GM12878 (cell line): ENCODE measurements around the gene OLFML2B. TPM values are rescaled to one million over a fixed set of nuclear protein-coding genes. Genes with fewer than 3 reads are reported as not detected.

Source experiments
- ATAC-seq: fragments of 200-7000 bp; cut with Tn5 transposase; 3 replicates; pipeline ENCODE4 v1.9.1; 2020; ENCODE audit warnings: mild to moderate bottlenecking, moderate library complexity
- BruUV-seq: library from RNA; stranded (reverse); fragments of 400-500 nt; replicated peaks from 2 replicates; lab custom pipeline; 2021; lab: Mats Ljungman, UMichigan
- CTCF ChIA-PET: fragments of 300-600 bp; sonication (Branson Sonifier 250); formaldehyde crosslinking; extraction: SDS; loops from one replicate; lab custom pipeline; 2021; ENCODE audit warnings: inconsistent platforms; lab: Yijun Ruan, JAX
- POLR2A ChIA-PET: fragments of 350-600 bp; formaldehyde crosslinking; extraction: SDS; loops from one replicate; lab custom pipeline; 2021; ENCODE audit warnings: inconsistent platforms; lab: Charles Lee
- RAD21 ChIA-PET: fragments of 300-600 bp; sonication (Branson Sonifier 250); formaldehyde crosslinking; loops from one replicate; lab custom pipeline; 2023; ENCODE audit warnings: antibody characterized with exemption; ENCODE audit not compliant: unreplicated experiment; lab: Charles Lee
- SMC1A ChIA-PET: fragments of 300-600 bp; sonication (Branson Sonifier 250); formaldehyde crosslinking; loops from one replicate; lab custom pipeline; 2023; ENCODE audit not compliant: unreplicated experiment, uncharacterized antibody; lab: Charles Lee
- DNase-seq: peaks from one replicate; pipeline ENCODE4 v3.0.0-alpha.2; 2011; ENCODE audit warnings: low read depth, low spot score
- FAIRE-seq: peaks from 3 replicates; lab custom pipeline; 2011; peaks lifted over from hg19 to GRCh38; lab: Jason Lieb, UNC
- H2AFZ ChIP-seq: 2 replicates; pipeline ENCODE4 v1.6.0; 2011; ENCODE audit warnings: low read depth, low read length, control low read depth; ENCODE audit not compliant: control insufficient read depth
- H3K27ac ChIP-seq: 2 replicates; pipeline ENCODE4 v1.5.1; 2011; ENCODE audit warnings: control low read depth; ENCODE audit not compliant: control insufficient read depth, insufficient read depth
- H3K27me3 ChIP-seq, 2 experiments: replicated peaks in 1 of 2; 2 replicates each; pipeline versions ENCODE4 v1.6.0 to v1.6.1; 2011; ENCODE audit warnings: low read length in 1 of 2; ENCODE audit not compliant: control insufficient read depth in 2 of 2, insufficient read depth in 2 of 2
- H3K36me3 ChIP-seq, 2 experiments: 2 replicates each; pipeline ENCODE4 v1.5.1; 2011; ENCODE audit warnings: low read length in 1 of 2; ENCODE audit not compliant: control insufficient read depth in 2 of 2, insufficient read depth in 2 of 2
- H3K4me1 ChIP-seq: 2 replicates; pipeline ENCODE4 v1.6.1; 2011; ENCODE audit warnings: mild to moderate bottlenecking, low read length, moderate library complexity, mixed read lengths; ENCODE audit not compliant: control insufficient read depth, insufficient read depth
- H3K4me2 ChIP-seq: 2 replicates; pipeline ENCODE4 v1.6.0; 2011; ENCODE audit warnings: control low read depth; ENCODE audit not compliant: control insufficient read depth, insufficient read depth
- H3K4me3 ChIP-seq: fragments of 200-600 bp; sonication (generic); 2 replicates; pipeline ENCODE4 v1.5.1; 2016
- H3K79me2 ChIP-seq: 2 replicates; pipeline ENCODE4 v1.6.0; 2011; ENCODE audit warnings: low read length; ENCODE audit not compliant: control insufficient read depth, insufficient read depth
- H3K9ac ChIP-seq: 2 replicates; pipeline ENCODE4 v1.8.0; 2011; ENCODE audit warnings: low read length, control low read depth, mixed read lengths; ENCODE audit not compliant: control insufficient read depth, insufficient read depth
- H3K9me3 ChIP-seq: replicated peaks from 3 replicates; pipeline ENCODE4 v1.5.1; 2011; ENCODE audit warnings: mild to moderate bottlenecking, low read length; ENCODE audit not compliant: control insufficient read depth, insufficient read depth
- H4K20me1 ChIP-seq: 2 replicates; pipeline ENCODE4 v1.6.0; 2011; ENCODE audit not compliant: control insufficient read depth, insufficient read depth
- CBX3 ChIP-seq: fragments of 200-600 bp; sonication (generic); IDR thresholded peaks from 2 replicates; pipeline ENCODE4 v1.6.1; 2016; ENCODE audit warnings: low read depth, borderline replicate concordance
- E2F8 ChIP-seq: fragments of 450-650 bp; IDR thresholded peaks from 2 replicates; pipeline ENCODE4 v1.6.1; 2018; ENCODE audit warnings: mild to moderate bottlenecking, low read depth, moderate library complexity; ENCODE audit not compliant: partially characterized antibody
- ESRRA ChIP-seq: IDR thresholded peaks from 2 replicates; pipeline ENCODE4 v1.6.1; 2012; ENCODE audit warnings: mild to moderate bottlenecking, low read length, improper control_type of control experiment
- PML ChIP-seq: IDR thresholded peaks from 2 replicates; pipeline ENCODE4 v1.6.1; 2012; ENCODE audit warnings: low read length, inconsistent platforms
- ZNF217 ChIP-seq: fragments of 450-650 bp; IDR thresholded peaks from 2 replicates; pipeline ENCODE4 v1.6.1; 2017; ENCODE audit warnings: antibody characterized with exemption, mild to moderate bottlenecking
- ZNF592 ChIP-seq: fragments of 450-650 bp; IDR thresholded peaks from 2 replicates; pipeline ENCODE4 v1.6.1; 2017; ENCODE audit warnings: mild to moderate bottlenecking, moderate library complexity
- WGBS: methylation state at CpG from one replicate; pipeline ENCODE4 v1.1.6; 2016; ENCODE audit warnings: low lambda C conversion rate; ENCODE audit not compliant: insufficient replicate concordance, insufficient coverage; ENCODE audit errors: missing lambda C conversion rate; 5-methylcytosine and 5-hydroxymethylcytosine counted together
- in situ Hi-C: fragments of 300-500 bp; cut with MboI; formaldehyde crosslinking; loops from 9 replicates; pipeline ENCODE4 v1.14.3; 2018; ENCODE audit warnings: mixed read lengths
- intact Hi-C: fragments of 100-400 bp; cut with micrococcal nuclease; formaldehyde crosslinking; loops from one replicate; pipeline ENCODE4 v1.14.2; 2022; ENCODE audit not compliant: unreplicated experiment
- polyA plus RNA-seq, 11 experiments: library from polyadenylated mRNA; depleted of rRNA in 4 of 11; unstranded in 6 of 11; stranded (reverse) in 5 of 11; fragments of >200 nt; fragmentation: Nextera tagmentation in 4 of 11; fragmentation: Illumina TruSeq in 1 of 11; extraction: Ambion mirVana in 4 of 11; extraction: Trizol in 1 of 11; gene quantifications; 1 replicate in 1 of 11; 2 replicates in 10 of 11; pipeline versions ENCODE4 v1.2.1 to v1.2.3, GENCODE V29; 2011 to 2016; ENCODE audit warnings: inconsistent platforms in 2 of 11, missing spikeins in 2 of 11, low read depth in 1 of 11
- total RNA-seq, 4 experiments: library from RNA; depleted of rRNA in 3 of 4; stranded (reverse); fragments of >200 nt in 3 of 4; fragmentation: Illumina TruSeq in 1 of 4; extraction: Trizol in 1 of 4; gene quantifications; 2 replicates each; pipeline versions ENCODE4 v1.2.1 to v1.2.3, GENCODE V29; 2013 to 2021
- TF ChIP-seq, protein P1 (sequence below): fragments of 450-650 bp; formaldehyde crosslinking; IDR thresholded peaks from 2 replicates; pipeline ENCODE4 v1.4.0; 2020; ENCODE audit warnings: mild to moderate bottlenecking, moderate library complexity
- TF ChIP-seq, protein P2 (sequence below): fragments of 450-650 bp; IDR thresholded peaks from 2 replicates; pipeline ENCODE4 v1.6.1; 2017; ENCODE audit warnings: antibody characterized with exemption, mild to moderate bottlenecking, moderate library complexity

Gene OLFML2B
- total and polyA plus RNA-seq, 10 of the 15 experiments (the other 5 are each of a cell fraction or from before 2014, with no cell fraction given) = not detected

GRCh38 chr1:162007466-162007865 lies 16.2 kb downstream of the OLFML2B start:
- in situ Hi-C loops = no loop called here
- DNase-seq (no peak), ATAC-seq (no peak), FAIRE-seq (no peak)
- CTCF ChIA-PET = interaction anchor here (1.1 kb wide), 1 partner anchor 30 kb away, joined by 3 read pairs; no protein-coding TSS in a partner anchor
- Histone ChIP-seq H3K4me3 (no peak overlapping the region), H3K36me3 (no peaks in the 10 kb centered on the region), H4K20me1 (no peaks in the 10 kb centered on the region), H3K4me1 (no peaks in the 10 kb centered on the region), H3K79me2 (no peaks in the 10 kb centered on the region), H3K4me2 (no peak overlapping the region), H2AFZ (no peak overlapping the region), H3K27ac (no peak overlapping the region), H3K27me3 (peaks cover 0 to 2% of the 10 kb centered on the region in 2 experiments; a peak in 3 of 4 replicates), H3K9me3 (no peaks in the 10 kb centered on the region), H3K9ac (no peak overlapping the region)
- POLR2A ChIA-PET = no interaction called here
- whole genome bisulfite sequencing = 75% methylated on average over 3 of the region's 3 CpGs
- intact Hi-C loops = no loop called here
- no TSS peak for BruUV-seq
- RAD21 ChIA-PET = no interaction called here
- SMC1A ChIA-PET = no interaction called here
- TF ChIP-seq ZNF217 (no peak), ZNF592 (no peak), ESRRA (no peak), E2F8 (no peak), CBX3 (no peak), PML (no peak)
- TF ChIP-seq, protein P1, sequence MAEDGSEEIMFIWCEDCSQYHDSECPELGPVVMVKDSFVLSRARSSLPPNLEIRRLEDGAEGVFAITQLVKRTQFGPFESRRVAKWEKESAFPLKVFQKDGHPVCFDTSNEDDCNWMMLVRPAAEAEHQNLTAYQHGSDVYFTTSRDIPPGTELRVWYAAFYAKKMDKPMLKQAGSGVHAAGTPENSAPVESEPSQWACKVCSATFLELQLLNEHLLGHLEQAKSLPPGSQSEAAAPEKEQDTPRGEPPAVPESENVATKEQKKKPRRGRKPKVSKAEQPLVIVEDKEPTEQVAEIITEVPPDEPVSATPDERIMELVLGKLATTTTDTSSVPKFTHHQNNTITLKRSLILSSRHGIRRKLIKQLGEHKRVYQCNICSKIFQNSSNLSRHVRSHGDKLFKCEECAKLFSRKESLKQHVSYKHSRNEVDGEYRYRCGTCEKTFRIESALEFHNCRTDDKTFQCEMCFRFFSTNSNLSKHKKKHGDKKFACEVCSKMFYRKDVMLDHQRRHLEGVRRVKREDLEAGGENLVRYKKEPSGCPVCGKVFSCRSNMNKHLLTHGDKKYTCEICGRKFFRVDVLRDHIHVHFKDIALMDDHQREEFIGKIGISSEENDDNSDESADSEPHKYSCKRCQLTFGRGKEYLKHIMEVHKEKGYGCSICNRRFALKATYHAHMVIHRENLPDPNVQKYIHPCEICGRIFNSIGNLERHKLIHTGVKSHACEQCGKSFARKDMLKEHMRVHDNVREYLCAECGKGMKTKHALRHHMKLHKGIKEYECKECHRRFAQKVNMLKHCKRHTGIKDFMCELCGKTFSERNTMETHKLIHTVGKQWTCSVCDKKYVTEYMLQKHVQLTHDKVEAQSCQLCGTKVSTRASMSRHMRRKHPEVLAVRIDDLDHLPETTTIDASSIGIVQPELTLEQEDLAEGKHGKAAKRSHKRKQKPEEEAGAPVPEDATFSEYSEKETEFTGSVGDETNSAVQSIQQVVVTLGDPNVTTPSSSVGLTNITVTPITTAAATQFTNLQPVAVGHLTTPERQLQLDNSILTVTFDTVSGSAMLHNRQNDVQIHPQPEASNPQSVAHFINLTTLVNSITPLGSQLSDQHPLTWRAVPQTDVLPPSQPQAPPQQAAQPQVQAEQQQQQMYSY (CRISPR knock-in tag) = no peak
- TF ChIP-seq, protein P2, sequence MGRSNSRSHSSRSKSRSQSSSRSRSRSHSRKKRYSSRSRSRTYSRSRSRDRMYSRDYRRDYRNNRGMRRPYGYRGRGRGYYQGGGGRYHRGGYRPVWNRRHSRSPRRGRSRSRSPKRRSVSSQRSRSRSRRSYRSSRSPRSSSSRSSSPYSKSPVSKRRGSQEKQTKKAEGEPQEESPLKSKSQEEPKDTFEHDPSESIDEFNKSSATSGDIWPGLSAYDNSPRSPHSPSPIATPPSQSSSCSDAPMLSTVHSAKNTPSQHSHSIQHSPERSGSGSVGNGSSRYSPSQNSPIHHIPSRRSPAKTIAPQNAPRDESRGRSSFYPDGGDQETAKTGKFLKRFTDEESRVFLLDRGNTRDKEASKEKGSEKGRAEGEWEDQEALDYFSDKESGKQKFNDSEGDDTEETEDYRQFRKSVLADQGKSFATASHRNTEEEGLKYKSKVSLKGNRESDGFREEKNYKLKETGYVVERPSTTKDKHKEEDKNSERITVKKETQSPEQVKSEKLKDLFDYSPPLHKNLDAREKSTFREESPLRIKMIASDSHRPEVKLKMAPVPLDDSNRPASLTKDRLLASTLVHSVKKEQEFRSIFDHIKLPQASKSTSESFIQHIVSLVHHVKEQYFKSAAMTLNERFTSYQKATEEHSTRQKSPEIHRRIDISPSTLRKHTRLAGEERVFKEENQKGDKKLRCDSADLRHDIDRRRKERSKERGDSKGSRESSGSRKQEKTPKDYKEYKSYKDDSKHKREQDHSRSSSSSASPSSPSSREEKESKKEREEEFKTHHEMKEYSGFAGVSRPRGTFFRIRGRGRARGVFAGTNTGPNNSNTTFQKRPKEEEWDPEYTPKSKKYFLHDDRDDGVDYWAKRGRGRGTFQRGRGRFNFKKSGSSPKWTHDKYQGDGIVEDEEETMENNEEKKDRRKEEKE = no peak
